SU-DHL-6 (cell line): ENCODE data around the gene CNOT9.

Source experiments
- CTCF ChIP-seq: fragments of 200-600 bp; sonication (generic); IDR thresholded peaks from one replicate; pipeline ENCODE4 v1.5.1; 2017; ENCODE audit warnings: antibody characterized with exemption, mild to moderate bottlenecking, low read length, moderate library complexity; ENCODE audit not compliant: insufficient read depth, poor library complexity, severe bottlenecking
- EZH2phosphoT487 ChIP-seq: fragments of 200-600 bp; sonication (generic), shearing (Covaris generic); conservative IDR thresholded peaks from 2 replicates; pipeline ENCODE4 v1.6.1; 2018; ENCODE audit warnings: mild to moderate bottlenecking, antibody characterized with exemption, low read length, moderate library complexity, mixed read lengths

DNA sequence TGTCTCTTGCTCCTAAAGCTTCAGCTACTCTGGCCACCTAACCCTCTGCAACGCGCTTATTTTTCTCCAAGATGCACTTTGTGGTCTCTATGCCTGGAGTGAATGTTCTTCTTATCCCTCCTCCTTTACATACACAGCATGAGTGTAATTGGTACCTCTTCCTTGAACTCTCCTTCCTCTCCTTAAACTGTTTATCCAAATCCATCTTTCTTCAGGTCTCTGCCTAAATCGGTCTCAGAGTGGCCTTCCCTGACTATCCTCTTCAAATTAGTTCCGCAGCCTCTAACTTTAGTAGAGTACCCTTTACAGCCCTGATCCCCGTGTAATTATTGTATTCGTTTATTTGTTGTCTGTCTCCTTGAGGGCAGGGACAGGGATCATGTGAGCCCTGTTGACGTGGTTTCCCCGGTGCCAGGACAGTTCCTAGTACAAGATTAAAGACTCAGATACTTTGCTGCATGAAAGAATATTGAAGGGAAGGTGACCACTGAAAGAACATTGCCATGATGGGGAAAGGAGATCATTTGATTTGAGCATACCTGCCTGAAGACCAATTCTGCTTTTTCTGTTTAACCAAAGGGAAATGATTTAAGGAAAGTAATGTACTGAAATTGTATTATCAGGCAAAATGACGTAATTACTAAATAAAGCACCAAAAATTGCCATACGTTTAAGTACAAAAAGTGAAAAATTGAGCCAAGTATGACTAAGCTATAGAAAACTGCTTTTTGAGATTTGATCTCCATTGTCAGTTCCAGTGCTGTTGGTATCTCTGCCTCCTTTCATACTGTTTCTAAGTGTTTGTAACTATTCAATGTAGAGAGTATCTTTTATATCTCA, 1.2 kb downstream of the CNOT9 start:
- no peak for TF ChIP-seq CTCF
- no peak for TF ChIP-seq EZH2phosphoT487
